ENCODE measurements around the gene AHRR. TPM values are rescaled to one million over a fixed set of nuclear protein-coding genes. Genes with fewer than 3 reads are reported as not detected.
A peak's percentile ranks its signal among the peaks of the same experiment; 100 is the strongest.
"Not testable (repeated sequence)": the region's sequence is repeated elsewhere in the genome, so short reads cannot be mapped to it uniquely, and the experiment has no call there.

AHRR gene
- total and polyA plus RNA-seq, 2 experiments from 2014 or later, result 0.27 to 1.8 TPM

DNA sequence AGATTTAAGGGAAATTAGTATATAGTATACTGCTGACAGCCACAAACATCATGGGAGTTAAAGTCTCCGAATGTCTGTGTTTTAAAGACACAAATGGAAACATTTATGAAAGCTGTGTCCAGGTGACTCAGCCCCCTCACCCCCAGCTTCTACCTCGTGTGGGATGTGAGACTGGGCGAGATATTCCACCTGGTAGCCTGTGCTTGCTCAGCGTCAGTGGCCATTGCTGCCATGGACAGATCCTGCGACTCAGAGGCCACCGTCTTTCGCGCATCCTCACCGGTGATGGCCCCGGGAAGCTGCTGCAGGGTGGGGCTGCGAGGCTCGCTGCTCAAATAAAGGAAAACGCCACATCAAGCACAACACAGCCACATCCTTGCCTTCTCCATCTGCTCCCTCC is 90.2 kb downstream of the AHRR start (continued):
- no peak for TF ChIP-seq REST (IDR thresholded peaks at IDR 0.05; ENCODE audit: unreplicated experiment)
- TF ChIP-seq EZH2phosphoT487 (IDR thresholded peaks at IDR 0.05; ENCODE audit: unreplicated experiment), result no peak

- not testable (repeated sequence) for H3K36me3 ChIP-seq (ENCODE audit: insufficient read depth); H3K9me2 ChIP-seq (ENCODE audit: insufficient read depth); H3K9me3 Mint-ChIP-seq; H3K4me2 ChIP-seq; H3K36me3 Mint-ChIP-seq (ENCODE audit: low read depth); H3K4me1 ChIP-seq (ENCODE audit: insufficient read depth); H3K4me3 ChIP-seq; H4K20me1 ChIP-seq (replicated peaks; ENCODE audit: insufficient read depth); H3K4me3 Mint-ChIP-seq; H3K79me2 ChIP-seq (replicated peaks; ENCODE audit: insufficient read depth); H3F3A ChIP-seq (replicated peaks; ENCODE audit: low read depth); H3K27me3 ChIP-seq (ENCODE audit: insufficient read depth)
- ATAC-seq, result peak; percentile 87
- Mint-ChIP-seq H3K4me1 (peaks cover 25% of the 10 kb centered on the region), H3K27me3 (ENCODE audit: insufficient read depth, low read depth, poor library complexity) (peaks cover 10% of the 10 kb centered on the region), H3K27ac (0 out of 2 replicates have a peak overlapping the region, but pooled peaks have one; percentile 78)
- TF ChIP-seq POLR2AphosphoS5 (IDR thresholded peaks at IDR 0.05; ENCODE audit: low read depth), result 0 out of 2 replicates have a peak, but pooled peaks have one; percentile 37
- H3K27ac ChIP-seq (ENCODE audit: low read depth), result peak overlapping the region; percentile 55; the same call in 1 of the 2 replicates
- DNase-seq (ENCODE audit: low spot score), result peak; percentile 83
- H2AFZ ChIP-seq, result peak overlapping the region; percentile 63; the same call in 1 of the 2 replicates
Measured at GRCh38 chr5:414991-415927, 93.7 kb downstream of the AHRR start.

DNA sequence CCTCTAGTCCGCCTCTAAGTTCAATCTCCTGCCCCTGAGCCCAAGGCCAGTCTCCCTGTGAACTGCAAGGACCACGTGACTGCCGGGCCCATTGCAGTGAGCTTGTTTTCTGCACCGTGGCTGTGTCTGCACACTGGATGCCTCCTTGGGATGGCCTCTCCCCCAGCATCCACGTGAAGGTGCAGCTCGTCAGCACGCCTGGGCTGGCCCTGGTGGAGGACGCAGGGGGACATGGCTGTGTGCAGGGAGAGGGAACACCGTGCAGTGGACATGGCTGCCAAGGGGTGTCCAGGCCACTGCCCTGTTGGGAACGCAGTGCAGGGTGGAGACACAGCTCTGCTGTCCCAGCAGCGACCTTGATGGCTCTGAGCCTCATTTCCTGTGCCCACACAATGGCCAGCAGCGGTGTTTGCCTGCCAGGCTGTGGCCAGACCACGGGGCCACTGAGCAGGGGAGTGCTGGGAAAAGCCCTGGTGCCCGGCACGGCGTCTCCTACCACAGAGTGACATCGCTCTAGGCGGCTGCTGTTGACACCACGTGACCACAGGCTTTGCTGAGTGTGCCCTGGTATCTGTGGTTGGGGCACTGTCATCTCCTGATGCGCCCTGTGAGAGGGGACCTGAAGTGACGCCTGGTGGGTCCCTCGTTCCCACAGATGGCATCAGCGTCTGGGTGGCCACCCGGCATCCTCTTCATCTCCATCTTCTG is 94.6 kb downstream of the AHRR start:
- no peaks in the 10 kb centered on the region for H3K27me3 ChIP-seq (ENCODE audit: insufficient read depth)
- Mint-ChIP-seq H3K27me3 (ENCODE audit: insufficient read depth, low read depth, poor library complexity) (peaks cover 13% of the 10 kb centered on the region), H3K4me1 (peaks cover 25% of the 10 kb centered on the region), H3K4me3 (no peak overlapping the region), H3K27ac (0 out of 2 replicates have a peak overlapping the region, but pooled peaks have one; percentile 78), H3K9me3 (no peaks in the 10 kb centered on the region), H3K36me3 (ENCODE audit: low read depth) (no peaks in the 10 kb centered on the region)
- no peaks in the 10 kb centered on the region for H4K20me1 ChIP-seq (replicated peaks; ENCODE audit: insufficient read depth)
- H3K4me3 ChIP-seq, result no peak overlapping the region
- no peaks in the 10 kb centered on the region for H3K9me2 ChIP-seq (ENCODE audit: insufficient read depth)
- TF ChIP-seq ZNF114 (CRISPR knock-in tag; IDR thresholded peaks at IDR 0.05), result no peak
- TF ChIP-seq POLR2AphosphoS5 (IDR thresholded peaks at IDR 0.05; ENCODE audit: low read depth), result no peak
- TF ChIP-seq REST (IDR thresholded peaks at IDR 0.05; ENCODE audit: unreplicated experiment), result no peak
- no peak for TF ChIP-seq EZH2phosphoT487 (IDR thresholded peaks at IDR 0.05; ENCODE audit: unreplicated experiment)
- TF ChIP-seq, protein P1, sequence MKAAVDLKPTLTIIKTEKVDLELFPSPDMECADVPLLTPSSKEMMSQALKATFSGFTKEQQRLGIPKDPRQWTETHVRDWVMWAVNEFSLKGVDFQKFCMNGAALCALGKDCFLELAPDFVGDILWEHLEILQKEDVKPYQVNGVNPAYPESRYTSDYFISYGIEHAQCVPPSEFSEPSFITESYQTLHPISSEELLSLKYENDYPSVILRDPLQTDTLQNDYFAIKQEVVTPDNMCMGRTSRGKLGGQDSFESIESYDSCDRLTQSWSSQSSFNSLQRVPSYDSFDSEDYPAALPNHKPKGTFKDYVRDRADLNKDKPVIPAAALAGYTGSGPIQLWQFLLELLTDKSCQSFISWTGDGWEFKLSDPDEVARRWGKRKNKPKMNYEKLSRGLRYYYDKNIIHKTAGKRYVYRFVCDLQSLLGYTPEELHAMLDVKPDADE (IDR thresholded peaks at IDR 0.05), result no peak
- TF ChIP-seq, protein P2, sequence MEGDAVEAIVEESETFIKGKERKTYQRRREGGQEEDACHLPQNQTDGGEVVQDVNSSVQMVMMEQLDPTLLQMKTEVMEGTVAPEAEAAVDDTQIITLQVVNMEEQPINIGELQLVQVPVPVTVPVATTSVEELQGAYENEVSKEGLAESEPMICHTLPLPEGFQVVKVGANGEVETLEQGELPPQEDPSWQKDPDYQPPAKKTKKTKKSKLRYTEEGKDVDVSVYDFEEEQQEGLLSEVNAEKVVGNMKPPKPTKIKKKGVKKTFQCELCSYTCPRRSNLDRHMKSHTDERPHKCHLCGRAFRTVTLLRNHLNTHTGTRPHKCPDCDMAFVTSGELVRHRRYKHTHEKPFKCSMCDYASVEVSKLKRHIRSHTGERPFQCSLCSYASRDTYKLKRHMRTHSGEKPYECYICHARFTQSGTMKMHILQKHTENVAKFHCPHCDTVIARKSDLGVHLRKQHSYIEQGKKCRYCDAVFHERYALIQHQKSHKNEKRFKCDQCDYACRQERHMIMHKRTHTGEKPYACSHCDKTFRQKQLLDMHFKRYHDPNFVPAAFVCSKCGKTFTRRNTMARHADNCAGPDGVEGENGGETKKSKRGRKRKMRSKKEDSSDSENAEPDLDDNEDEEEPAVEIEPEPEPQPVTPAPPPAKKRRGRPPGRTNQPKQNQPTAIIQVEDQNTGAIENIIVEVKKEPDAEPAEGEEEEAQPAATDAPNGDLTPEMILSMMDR (conservative IDR thresholded peaks at IDR 0.05; ENCODE audit: low read depth in 2 of 2), result no peak
- H2AFZ ChIP-seq, result peak overlapping the region; percentile 63; the same call in 1 of the 2 replicates
- H3K4me2 ChIP-seq, result no peak overlapping the region
- H3K27ac ChIP-seq (ENCODE audit: low read depth), result peak overlapping the region; percentile 55; the same call in 1 of the 2 replicates
- H3K4me1 ChIP-seq (ENCODE audit: insufficient read depth), result peaks cover 3% of the 10 kb centered on the region; the same call in 1 of the 2 replicates
- H3F3A ChIP-seq (replicated peaks; ENCODE audit: low read depth), result no peaks in the 10 kb centered on the region
- H3K79me2 ChIP-seq (replicated peaks; ENCODE audit: insufficient read depth), result no peaks in the 10 kb centered on the region
- DNase-seq (ENCODE audit: low spot score) (no peak), ATAC-seq (peak; percentile 13)
- H3K36me3 ChIP-seq (ENCODE audit: insufficient read depth), result no peaks in the 10 kb centered on the region
